ENCODE results near the gene UBAC2. TPM values are rescaled to one million over a fixed set of nuclear protein-coding genes. Genes with fewer than 3 reads are reported as not detected.

The UBAC2 gene
- total RNA-seq, 2 donors from 2014 or later = 76.7 to 80.3 TPM

DNA sequence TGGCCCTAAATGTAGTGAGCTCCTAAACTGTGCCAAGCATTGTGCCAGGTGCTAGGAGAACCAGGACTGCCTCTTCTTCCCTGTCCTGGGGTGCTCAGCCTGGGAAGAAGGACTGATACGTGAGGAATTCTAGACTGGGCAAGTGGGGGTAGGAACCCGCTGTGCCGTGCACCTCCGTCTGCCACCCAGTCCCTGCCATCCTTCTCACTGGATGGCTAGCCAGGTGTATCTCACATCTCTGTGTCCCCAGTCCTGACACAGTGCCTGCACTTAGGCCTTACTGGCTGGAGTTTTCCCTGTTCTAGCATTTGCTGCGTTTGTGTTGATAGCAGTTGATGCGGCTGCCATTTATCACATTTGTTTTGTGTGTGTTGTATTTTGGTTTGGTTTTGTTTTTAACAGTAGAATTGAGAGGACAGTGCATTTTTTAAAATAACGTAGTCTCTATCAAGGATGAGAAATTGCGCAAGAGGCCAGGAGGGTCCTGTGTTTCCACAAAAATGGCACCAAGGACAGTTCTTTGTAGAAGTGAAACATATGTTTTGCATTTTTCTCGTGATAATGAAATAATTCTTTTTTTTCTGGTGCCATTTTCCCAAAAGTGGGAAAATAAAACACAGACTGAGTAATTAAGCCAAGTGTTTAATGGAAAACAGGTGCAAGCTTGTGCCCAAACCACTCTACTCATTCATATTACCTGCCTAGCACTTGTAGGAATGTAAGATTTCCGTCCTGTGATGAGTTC, 111.3 kb downstream of the UBAC2 start:
- H3K27ac Mint-ChIP-seq = peak overlapping the region; percentile 98
- H3K36me3 Mint-ChIP-seq (ENCODE audit: insufficient read depth in 2 of 2) = peaks cover 8 to 12% of the 10 kb centered on the region in 2 donors
- H3K27me3 Mint-ChIP-seq (ENCODE audit: low read depth) = no peaks in the 10 kb centered on the region
- ATAC-seq (replicated peaks in 1 of 2) (no peak), DNase-seq (no peak)
- H3K4me1 Mint-ChIP-seq (ENCODE audit: low read depth) = peaks cover 97% of the 10 kb centered on the region
- peak overlapping the region; percentile 75 to 76 for H3K4me3 Mint-ChIP-seq
- no peaks in the 10 kb centered on the region for H3K9me3 Mint-ChIP-seq

GRCh38 chr13:99312493-99312883, 111.8 kb downstream of the UBAC2 start:
- Mint-ChIP-seq H3K9me3 (no peaks in the 10 kb centered on the region), H3K4me1 (ENCODE audit: low read depth) (peaks cover 100% of the 10 kb centered on the region)
- ATAC-seq (replicated peaks in 1 of 2) = peak in 1 of 2 donors; percentile 1

GRCh38 chr13:99313501-99313900, 112.8 kb downstream of the UBAC2 start:
- no peak for ATAC-seq (replicated peaks in 1 of 2)
- peaks cover 97% of the 10 kb centered on the region for H3K4me1 Mint-ChIP-seq (ENCODE audit: low read depth)
- no peak for DNase-seq
- no peaks in the 10 kb centered on the region for H3K9me3 Mint-ChIP-seq
- peak overlapping the region; percentile 75 to 76 for H3K4me3 Mint-ChIP-seq
- H3K27me3 Mint-ChIP-seq (ENCODE audit: low read depth) = no peaks in the 10 kb centered on the region
- peak overlapping the region; percentile 98 for H3K27ac Mint-ChIP-seq
- peaks cover 6 to 13% of the 10 kb centered on the region in 2 donors for H3K36me3 Mint-ChIP-seq (ENCODE audit: insufficient read depth in 2 of 2)

More at GRCh38 chr13:99312493-99312883, 111.8 kb downstream of the UBAC2 start:
- Mint-ChIP-seq H3K27ac (peak overlapping the region; percentile 98), H3K4me3 (peak overlapping the region; percentile 75 to 76), H3K27me3 (ENCODE audit: low read depth) (no peaks in the 10 kb centered on the region), H3K36me3 (ENCODE audit: insufficient read depth in 2 of 2) (peaks cover 7 to 11% of the 10 kb centered on the region in 2 donors)
- DNase-seq = peak; percentile 42 to 49

GRCh38 chr13:99313941-99314340, 113.3 kb downstream of the UBAC2 start:
- Mint-ChIP-seq H3K36me3 (ENCODE audit: insufficient read depth in 2 of 2) (peaks cover 6 to 17% of the 10 kb centered on the region in 2 donors), H3K27me3 (ENCODE audit: low read depth) (no peaks in the 10 kb centered on the region), H3K4me1 (ENCODE audit: low read depth) (peaks cover 97% of the 10 kb centered on the region), H3K4me3 (peak overlapping the region; percentile 75 to 76), H3K9me3 (no peaks in the 10 kb centered on the region), H3K27ac (peak overlapping the region; percentile 98)
- ATAC-seq (replicated peaks in 1 of 2) = no peak
- DNase-seq = no peak

GRCh38 chr13:99314640-99315176, 114.1 kb downstream of the UBAC2 start:
- Mint-ChIP-seq H3K9me3 (no peaks in the 10 kb centered on the region), H3K36me3 (ENCODE audit: insufficient read depth in 2 of 2) (peaks cover 9 to 16% of the 10 kb centered on the region in 2 donors), H3K4me1 (ENCODE audit: low read depth) (peaks cover 95% of the 10 kb centered on the region), H3K4me3 (peak overlapping the region; percentile 75 to 76), H3K27ac (peak overlapping the region; percentile 98), H3K27me3 (ENCODE audit: low read depth) (no peaks in the 10 kb centered on the region)
- DNase-seq (peak; percentile 76 to 77), ATAC-seq (replicated peaks in 1 of 2) (peak; percentile 75 to 82)

DNA sequence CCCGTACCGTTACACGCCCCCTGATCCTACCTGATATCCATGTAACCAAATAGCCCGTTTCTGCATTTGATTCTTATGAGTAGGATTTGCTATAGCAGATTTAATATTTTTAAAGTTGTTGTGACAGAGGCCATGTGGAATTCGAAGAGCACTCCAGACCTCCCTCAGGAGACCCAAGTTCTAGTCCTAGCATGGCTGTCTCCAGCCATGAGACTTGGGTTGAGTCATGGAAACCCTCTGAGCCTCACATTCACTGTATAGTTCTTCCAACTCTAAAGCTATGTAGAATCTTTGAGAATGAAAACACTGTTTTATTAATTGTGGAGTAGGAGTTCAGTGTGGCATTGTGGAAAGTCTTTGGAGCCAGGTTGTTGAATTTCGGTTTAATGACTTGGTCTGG, 114.5 kb downstream of the UBAC2 start:
- Mint-ChIP-seq H3K36me3 (ENCODE audit: insufficient read depth in 2 of 2) (peaks cover 11 to 16% of the 10 kb centered on the region in 2 donors), H3K4me3 (peak overlapping the region; percentile 75 to 76), H3K27me3 (ENCODE audit: low read depth) (no peaks in the 10 kb centered on the region), H3K9me3 (no peaks in the 10 kb centered on the region), H3K27ac (peak overlapping the region; percentile 98), H3K4me1 (ENCODE audit: low read depth) (peaks cover 95% of the 10 kb centered on the region)
- no peak for DNase-seq
- peak; percentile 42 to 44 for ATAC-seq (replicated peaks in 1 of 2)

- H3K27ac Mint-ChIP-seq = no peak overlapping the region
- peak overlapping the region; percentile 18 to 73 for H3K4me3 Mint-ChIP-seq
- DNase-seq (no peak), ATAC-seq (replicated peaks in 1 of 2) (no peak)
- H3K36me3 Mint-ChIP-seq (ENCODE audit: insufficient read depth in 2 of 2) = peaks cover 11 to 16% of the 10 kb centered on the region in 2 donors
- H3K27me3 Mint-ChIP-seq (ENCODE audit: low read depth) = no peaks in the 10 kb centered on the region
- no peaks in the 10 kb centered on the region for H3K9me3 Mint-ChIP-seq
- peaks cover 92% of the 10 kb centered on the region for H3K4me1 Mint-ChIP-seq (ENCODE audit: low read depth)
These were observed 115.6 kb downstream of the UBAC2 start for GRCh38 chr13:99316224-99316623.

DNA sequence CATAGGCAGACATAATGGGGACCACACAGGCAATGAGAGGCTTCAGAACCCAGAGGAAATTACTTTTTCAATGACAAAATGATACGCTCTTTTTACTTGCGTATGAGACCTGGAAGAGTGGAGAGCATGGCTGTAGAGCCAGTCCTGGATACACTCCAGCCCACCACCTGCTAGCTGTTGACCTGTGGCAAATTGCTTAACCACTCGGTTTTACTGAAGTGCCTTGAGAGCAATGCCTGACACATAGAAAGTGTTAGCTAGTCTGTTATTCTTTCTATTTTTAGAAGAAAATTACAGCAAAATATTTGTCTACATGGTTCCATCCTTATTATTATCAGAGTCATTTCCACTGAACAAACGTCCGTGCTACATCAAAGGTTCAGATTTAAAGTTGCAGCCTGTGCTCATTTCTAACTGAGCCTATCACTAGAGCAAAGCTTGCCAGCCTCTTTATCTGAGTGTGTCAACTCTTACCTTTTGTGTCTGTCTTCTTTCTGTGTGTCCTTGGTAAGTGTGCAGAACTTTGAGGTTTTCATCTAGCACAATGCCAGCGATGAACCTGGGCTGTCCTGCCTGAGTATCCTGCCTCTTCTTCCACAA, 116.1 kb downstream of the UBAC2 start:
- H3K4me3 Mint-ChIP-seq = peak overlapping the region; percentile 66 to 73
- DNase-seq = no peak
- H3K9me3 Mint-ChIP-seq = no peaks in the 10 kb centered on the region
- H3K4me1 Mint-ChIP-seq (ENCODE audit: low read depth) = peaks cover 92% of the 10 kb centered on the region
- peak overlapping the region; percentile 47 for H3K27ac Mint-ChIP-seq
- no peaks in the 10 kb centered on the region for H3K27me3 Mint-ChIP-seq (ENCODE audit: low read depth)
- ATAC-seq (replicated peaks in 1 of 2) = no peak
- peaks cover 11 to 16% of the 10 kb centered on the region in 2 donors for H3K36me3 Mint-ChIP-seq (ENCODE audit: insufficient read depth in 2 of 2)

- peaks cover 92% of the 10 kb centered on the region for H3K4me1 Mint-ChIP-seq (ENCODE audit: low read depth)
- no peaks in the 10 kb centered on the region for H3K9me3 Mint-ChIP-seq
- peak overlapping the region; percentile 42 to 57 for H3K4me3 Mint-ChIP-seq
- ATAC-seq (replicated peaks in 1 of 2) (no peak), DNase-seq (no peak)
- H3K36me3 Mint-ChIP-seq (ENCODE audit: insufficient read depth in 2 of 2) = peaks cover 8 to 27% of the 10 kb centered on the region in 2 donors
- no peaks in the 10 kb centered on the region for H3K27me3 Mint-ChIP-seq (ENCODE audit: low read depth)
- peak overlapping the region; percentile 97 for H3K27ac Mint-ChIP-seq
These were observed 120.2 kb downstream of the UBAC2 start for GRCh38 chr13:99320693-99321481.

GRCh38 chr13:99321709-99322108, 121.1 kb downstream of the UBAC2 start:
- H3K4me1 Mint-ChIP-seq (ENCODE audit: low read depth) = peaks cover 90% of the 10 kb centered on the region
- H3K27me3 Mint-ChIP-seq (ENCODE audit: low read depth) = no peaks in the 10 kb centered on the region
- DNase-seq = no peak
- H3K27ac Mint-ChIP-seq = peak overlapping the region; percentile 97
- no peak for ATAC-seq (replicated peaks in 1 of 2)
- H3K36me3 Mint-ChIP-seq (ENCODE audit: insufficient read depth in 2 of 2) = peaks cover 8 to 30% of the 10 kb centered on the region in 2 donors
- no peaks in the 10 kb centered on the region for H3K9me3 Mint-ChIP-seq
- H3K4me3 Mint-ChIP-seq = peak overlapping the region; percentile 57 to 79

DNA sequence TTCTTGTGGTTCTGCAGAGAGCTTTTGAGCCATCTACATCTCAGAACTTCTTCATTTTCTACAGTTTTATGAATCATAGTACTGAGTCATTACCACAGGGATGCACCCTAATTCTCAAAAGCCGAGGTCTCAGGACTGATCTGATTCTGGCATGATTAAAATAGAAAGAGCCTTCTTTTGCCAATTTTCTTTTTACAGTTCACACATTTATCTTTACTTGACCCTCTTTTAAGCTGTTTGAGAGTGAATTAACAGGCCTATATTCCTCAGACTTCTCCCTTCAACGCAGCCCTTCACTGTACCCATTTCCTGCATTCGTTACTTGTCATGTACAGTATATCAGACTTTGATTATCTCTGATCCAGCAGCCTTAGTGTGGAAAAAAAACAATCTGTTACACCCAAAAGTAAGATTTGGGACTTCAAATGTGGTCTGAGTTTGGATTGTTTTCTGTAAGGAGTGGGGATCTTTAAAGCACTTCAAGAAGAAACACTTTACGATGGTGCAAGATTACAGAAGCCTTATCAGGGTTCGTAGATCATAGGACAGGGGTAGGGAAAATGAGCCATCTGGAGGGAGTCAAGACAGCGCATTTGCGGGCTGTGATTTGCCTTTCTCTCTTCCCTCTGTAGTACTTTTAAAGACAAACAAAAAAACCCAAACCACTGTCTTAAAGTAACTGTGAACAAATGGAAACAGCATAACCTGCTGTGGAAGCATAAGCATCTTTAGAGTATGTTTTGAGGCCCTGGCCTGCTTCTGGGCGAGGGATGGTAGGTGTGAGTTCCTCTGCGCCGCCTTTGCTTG, 121.8 kb downstream of the UBAC2 start:
- H3K36me3 Mint-ChIP-seq (ENCODE audit: insufficient read depth in 2 of 2) = peaks cover 9 to 32% of the 10 kb centered on the region in 2 donors
- ATAC-seq (replicated peaks in 1 of 2) = peak; percentile 83 to 84
- no peaks in the 10 kb centered on the region for H3K9me3 Mint-ChIP-seq
- peaks cover 90% of the 10 kb centered on the region for H3K4me1 Mint-ChIP-seq (ENCODE audit: low read depth)
- H3K27ac Mint-ChIP-seq = peak overlapping the region; percentile 97
- peak; percentile 48 to 71 for DNase-seq
- H3K4me3 Mint-ChIP-seq = peak overlapping the region; percentile 57 to 79
- H3K27me3 Mint-ChIP-seq (ENCODE audit: low read depth) = no peaks in the 10 kb centered on the region

DNA sequence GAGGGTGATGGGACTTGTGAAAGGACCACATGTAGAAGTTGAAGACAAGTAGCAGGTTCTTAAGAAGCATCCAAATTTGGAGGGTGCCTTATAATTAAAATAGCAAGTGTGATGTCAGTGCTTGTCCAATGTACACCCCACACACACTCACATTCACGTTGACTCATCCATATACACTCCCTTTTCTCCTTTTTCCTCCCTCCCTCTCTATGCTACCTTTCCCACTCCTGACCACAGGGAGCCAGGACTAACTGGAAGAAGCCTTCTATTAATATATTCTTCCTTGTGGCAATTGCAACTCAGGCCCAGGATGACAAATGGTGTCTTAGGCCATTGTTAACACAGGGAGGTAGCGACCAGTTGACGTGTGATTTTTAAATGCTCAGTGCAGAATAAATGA, 122.8 kb downstream of the UBAC2 start:
- H3K4me1 Mint-ChIP-seq (ENCODE audit: low read depth) = peaks cover 83% of the 10 kb centered on the region
- no peak for DNase-seq
- H3K4me3 Mint-ChIP-seq = peak overlapping the region; percentile 57 to 79
- peak overlapping the region; percentile 97 for H3K27ac Mint-ChIP-seq
- no peaks in the 10 kb centered on the region for H3K9me3 Mint-ChIP-seq
- no peaks in the 10 kb centered on the region for H3K27me3 Mint-ChIP-seq (ENCODE audit: low read depth)
- peaks cover 9 to 27% of the 10 kb centered on the region in 2 donors for H3K36me3 Mint-ChIP-seq (ENCODE audit: insufficient read depth in 2 of 2)
- ATAC-seq (replicated peaks in 1 of 2) = peak in 1 of 2 donors; percentile 6
